C4-2B (cell line): Measurements from ENCODE around the gene ANO3.

ENCODE experiments used
- H3K27ac ChIP-seq: fragments of 450-650 bp; 2 replicates; pipeline ENCODE4 v1.5.1; 2017
- ZFX ChIP-seq: fragments of 450-650 bp; IDR thresholded peaks from 2 replicates; pipeline ENCODE4 v1.6.1; 2017
- TF ChIP-seq, protein P1 (sequence below): fragments of 450-650 bp; conservative IDR thresholded peaks from 2 replicates; pipeline ENCODE4 v1.5.1; 2017; ENCODE audit warnings: mild to moderate bottlenecking

Gene ANO3

DNA sequence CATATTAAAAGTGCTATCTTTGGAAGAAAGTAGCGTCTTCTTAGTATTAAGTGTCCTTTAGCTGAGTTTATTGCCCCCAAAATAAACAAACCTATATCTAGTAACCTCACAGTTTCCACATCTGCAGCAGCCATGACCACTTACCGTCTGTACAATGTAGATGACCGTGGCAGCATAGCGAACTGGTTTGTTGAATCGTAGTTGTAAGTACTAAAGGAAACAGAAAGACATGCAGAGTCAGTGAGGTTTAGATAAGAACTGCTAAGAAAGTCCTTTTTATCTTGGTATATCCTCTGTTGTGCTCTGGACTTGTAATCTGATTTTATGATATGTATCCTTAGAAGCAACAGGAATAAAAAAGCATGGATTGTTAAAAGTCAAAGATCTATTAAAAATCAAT is 380.6 kb downstream of the ANO3 start:
- H3K27ac ChIP-seq, result no peak overlapping the region
- no peak for TF ChIP-seq ZFX
- TF ChIP-seq, protein P1, sequence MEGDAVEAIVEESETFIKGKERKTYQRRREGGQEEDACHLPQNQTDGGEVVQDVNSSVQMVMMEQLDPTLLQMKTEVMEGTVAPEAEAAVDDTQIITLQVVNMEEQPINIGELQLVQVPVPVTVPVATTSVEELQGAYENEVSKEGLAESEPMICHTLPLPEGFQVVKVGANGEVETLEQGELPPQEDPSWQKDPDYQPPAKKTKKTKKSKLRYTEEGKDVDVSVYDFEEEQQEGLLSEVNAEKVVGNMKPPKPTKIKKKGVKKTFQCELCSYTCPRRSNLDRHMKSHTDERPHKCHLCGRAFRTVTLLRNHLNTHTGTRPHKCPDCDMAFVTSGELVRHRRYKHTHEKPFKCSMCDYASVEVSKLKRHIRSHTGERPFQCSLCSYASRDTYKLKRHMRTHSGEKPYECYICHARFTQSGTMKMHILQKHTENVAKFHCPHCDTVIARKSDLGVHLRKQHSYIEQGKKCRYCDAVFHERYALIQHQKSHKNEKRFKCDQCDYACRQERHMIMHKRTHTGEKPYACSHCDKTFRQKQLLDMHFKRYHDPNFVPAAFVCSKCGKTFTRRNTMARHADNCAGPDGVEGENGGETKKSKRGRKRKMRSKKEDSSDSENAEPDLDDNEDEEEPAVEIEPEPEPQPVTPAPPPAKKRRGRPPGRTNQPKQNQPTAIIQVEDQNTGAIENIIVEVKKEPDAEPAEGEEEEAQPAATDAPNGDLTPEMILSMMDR, result no peak
